GM23338 (cell line): Measurements from ENCODE around the gene MBLAC1. TPM values are rescaled to one million over a fixed set of nuclear protein-coding genes. Genes with fewer than 3 reads are reported as not detected.

Experiments
- ATAC-seq: fragments of 200-7000 bp; cut with Tn5 transposase; 3 replicates; pipeline ENCODE4 v1.9.1; 2020
- DNase-seq: peaks from one replicate; pipeline ENCODE4 v3.0.0-alpha.2; 2015; ENCODE audit warnings: low spot score
- H2AFZ ChIP-seq: fragments of 200-600 bp; sonication (generic); 2 replicates; pipeline ENCODE4 v1.8.0; 2016; ENCODE audit warnings: antibody characterized with exemption, mild to moderate bottlenecking, moderate library complexity
- H3F3A ChIP-seq: fragments of 200-600 bp; sonication (generic); replicated peaks from 2 replicates; pipeline ENCODE4 v1.8.0; 2017; ENCODE audit warnings: antibody characterized with exemption, mixed run types, low read depth
- H3K27ac ChIP-seq: fragments of 200-600 bp; sonication (generic); 2 replicates; pipeline ENCODE4 v1.6.1; 2016; ENCODE audit warnings: low read depth
- H3K27me3 ChIP-seq: fragments of 200-600 bp; sonication (generic); 2 replicates; pipeline ENCODE4 v1.8.0; 2016; ENCODE audit warnings: mild to moderate bottlenecking, mixed run types, moderate library complexity; ENCODE audit not compliant: insufficient read depth
- H3K36me3 ChIP-seq: fragments of 200-600 bp; sonication (generic); 2 replicates; pipeline ENCODE4 v1.8.0; 2016; ENCODE audit warnings: mild to moderate bottlenecking; ENCODE audit not compliant: insufficient read depth
- H3K4me1 ChIP-seq: fragments of 200-600 bp; sonication (generic); 2 replicates; pipeline ENCODE4 v1.8.0; 2016; ENCODE audit warnings: mild to moderate bottlenecking, moderate library complexity; ENCODE audit not compliant: insufficient read depth
- H3K4me2 ChIP-seq: fragments of 200-600 bp; sonication (generic); 2 replicates; pipeline ENCODE4 v1.7.1; 2017; ENCODE audit warnings: mixed run types
- H3K4me3 ChIP-seq: fragments of 200-600 bp; sonication (generic); 2 replicates; pipeline ENCODE4 v1.6.1; 2016; ENCODE audit warnings: mixed run types
- H3K79me2 ChIP-seq: fragments of 200-600 bp; sonication (generic); replicated peaks from 2 replicates; pipeline ENCODE4 v1.8.0; 2017; ENCODE audit warnings: mild to moderate bottlenecking; ENCODE audit not compliant: insufficient read depth
- H3K9me2 ChIP-seq: fragments of 200-600 bp; sonication (generic); 2 replicates; pipeline ENCODE4 v1.8.0; 2017; ENCODE audit not compliant: insufficient read depth
- H4K20me1 ChIP-seq: fragments of 200-600 bp; sonication (generic); replicated peaks from 2 replicates; pipeline ENCODE4 v1.8.0; 2017; ENCODE audit warnings: mild to moderate bottlenecking; ENCODE audit not compliant: insufficient read depth
- H3K27ac Mint-ChIP-seq: 2 replicates; pipeline ENCODE4 v1.8.0; 2020; ENCODE audit warnings: inconsistent platforms, mild to moderate bottlenecking, moderate library complexity, mixed read lengths
- H3K27me3 Mint-ChIP-seq: 3 replicates; pipeline ENCODE4 v1.8.0; 2022; ENCODE audit warnings: low read depth, mild to moderate bottlenecking, moderate library complexity, mixed read lengths, inconsistent platforms; ENCODE audit not compliant: insufficient read depth, poor library complexity
- H3K36me3 Mint-ChIP-seq: 3 replicates; pipeline ENCODE4 v1.8.0; 2021; ENCODE audit warnings: low read depth, mild to moderate bottlenecking, inconsistent platforms, moderate library complexity, mixed read lengths
- H3K4me1 Mint-ChIP-seq: 3 replicates; pipeline ENCODE4 v1.8.0; 2020; ENCODE audit warnings: mild to moderate bottlenecking, inconsistent platforms, mixed read lengths
- H3K4me3 Mint-ChIP-seq: 3 replicates; pipeline ENCODE4 v1.8.0; 2021; ENCODE audit warnings: moderate library complexity, mild to moderate bottlenecking, inconsistent platforms, mixed read lengths
- H3K9me3 Mint-ChIP-seq: 3 replicates; pipeline ENCODE4 v1.8.0; 2020; ENCODE audit warnings: moderate library complexity, mild to moderate bottlenecking, inconsistent platforms, mixed read lengths
- CREB1 ChIP-seq: fragments of 250-450 bp; sonication (Bioruptor Pico); IDR thresholded peaks from 2 replicates; pipeline ENCODE4 v1.5.0; 2020; ENCODE audit warnings: low read depth, mild to moderate bottlenecking, moderate library complexity
- EZH2 ChIP-seq: fragments of 200-600 bp; sonication (generic); IDR thresholded peaks from one replicate; pipeline ENCODE4 v1.8.0; 2017; ENCODE audit warnings: antibody characterized with exemption, mild to moderate bottlenecking, low read depth; ENCODE audit not compliant: unreplicated experiment
- EZH2phosphoT487 ChIP-seq: fragments of 200-600 bp; sonication (generic); IDR thresholded peaks from one replicate; pipeline ENCODE4 v1.8.1; 2018; ENCODE audit warnings: antibody characterized with exemption; ENCODE audit not compliant: unreplicated experiment
- JUNB ChIP-seq: IDR thresholded peaks from one replicate; pipeline ENCODE4 v1.6.1; 2016; ENCODE audit warnings: antibody characterized with exemption; ENCODE audit not compliant: unreplicated experiment
- NANOG ChIP-seq: IDR thresholded peaks from 2 replicates; pipeline ENCODE4 v1.6.1; 2016; ENCODE audit warnings: antibody characterized with exemption, borderline replicate concordance
- POLR2AphosphoS5 ChIP-seq: IDR thresholded peaks from 2 replicates; pipeline ENCODE4 v1.6.1; 2016; ENCODE audit warnings: antibody characterized with exemption, low read depth
- STAT1 ChIP-seq: IDR thresholded peaks from one replicate; pipeline ENCODE4 v1.6.1; 2016; ENCODE audit warnings: antibody characterized with exemption; ENCODE audit not compliant: unreplicated experiment
- ZNF114 ChIP-seq: fragments of 250-450 bp; sonication (Bioruptor Pico); IDR thresholded peaks from 2 replicates; pipeline ENCODE4 v1.5.0; 2020; ENCODE audit warnings: mild to moderate bottlenecking, moderate library complexity
- ZNF331 ChIP-seq: fragments of 250-450 bp; sonication (Bioruptor Pico); IDR thresholded peaks from 2 replicates; pipeline ENCODE4 v1.5.0; 2020; ENCODE audit warnings: low read depth, mild to moderate bottlenecking, moderate library complexity
- polyA plus RNA-seq: library from polyadenylated mRNA; unstranded; fragments of >200 nt; fragmentation: Nextera tagmentation; extraction: Ambion mirVana; gene quantifications from 2 replicates; pipeline ENCODE4 v1.2.1, GENCODE V29; 2016
- total RNA-seq: library from RNA; depleted of rRNA; stranded (reverse); fragments of >200 nt; shearing (Covaris generic); gene quantifications from 2 replicates; pipeline ENCODE4 v1.2.3, GENCODE V29; 2014
- TF ChIP-seq, protein P1 (sequence below), 2 experiments: fragments of 200-600 bp in 1 of 2; sonication (generic) in 1 of 2; conservative IDR thresholded peaks; 2 replicates each; pipeline versions ENCODE4 v1.5.1 to v1.6.1; 2016 to 2017; ENCODE audit warnings: antibody characterized with exemption in 2 of 2, low read depth in 2 of 2, mild to moderate bottlenecking in 2 of 2, moderate library complexity in 1 of 2
- TF ChIP-seq, protein P2 (sequence below): fragments of 250-450 bp; sonication (Bioruptor Pico); IDR thresholded peaks from 2 replicates; pipeline ENCODE4 v1.5.0; 2020; ENCODE audit warnings: mild to moderate bottlenecking, moderate library complexity
- TF ChIP-seq, protein P3 (sequence below): IDR thresholded peaks from 2 replicates; pipeline ENCODE4 v1.6.1; 2016; ENCODE audit warnings: antibody characterized with exemption
- TF ChIP-seq, protein P4 (sequence below): IDR thresholded peaks from one replicate; pipeline ENCODE4 v1.6.1; 2018; ENCODE audit warnings: antibody characterized with exemption; ENCODE audit not compliant: unreplicated experiment

The MBLAC1 gene
- total and polyA plus RNA-seq, 2 experiments from 2014 or later: 2.7 to 5.7 TPM

DNA sequence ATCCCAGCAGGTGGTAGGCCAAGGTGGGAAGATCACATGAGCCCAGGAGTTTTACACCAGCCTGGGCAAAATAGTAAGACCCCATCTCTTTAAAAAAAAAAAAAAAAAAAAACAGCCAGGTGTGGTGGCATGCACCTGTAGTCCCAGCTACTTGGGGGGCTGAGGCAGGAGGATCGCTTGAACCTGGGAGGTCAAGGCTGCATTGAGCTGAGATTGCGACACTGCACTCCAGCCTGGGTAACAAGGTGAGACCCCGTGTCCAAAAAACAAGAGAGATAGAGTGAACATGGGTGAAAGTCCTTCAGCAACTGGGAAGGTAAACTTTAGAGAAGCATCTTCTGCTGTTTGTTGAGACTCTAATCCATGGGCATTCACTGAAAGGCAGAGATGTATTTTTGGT, 15.7 kb downstream of the MBLAC1 start:
- H3K4me3 ChIP-seq: no peak overlapping the region
- Mint-ChIP-seq H3K27ac (no peak overlapping the region), H3K27me3 (peaks cover 7% of the 10 kb centered on the region), H3K36me3 (no peaks in the 10 kb centered on the region; the same call in 2 of the 3 replicates), H3K4me1 (peaks cover 8% of the 10 kb centered on the region; the same call in 2 of the 3 replicates), H3K9me3 (peaks cover 4% of the 10 kb centered on the region; the same call in 1 of the 3 replicates), H3K4me3 (no peak overlapping the region)
- 0 out of 2 replicates have a peak, but pooled peaks cover under 1% of the 10 kb centered on the region for H3F3A ChIP-seq
- no peaks in the 10 kb centered on the region for H3K36me3 ChIP-seq
- DNase-seq (no peak), ATAC-seq (no peak)
- H3K4me1 ChIP-seq: no peaks in the 10 kb centered on the region
- no peak overlapping the region for H2AFZ ChIP-seq
- H3K79me2 ChIP-seq: no peaks in the 10 kb centered on the region
- H3K27me3 ChIP-seq: no peaks in the 10 kb centered on the region
- H3K4me2 ChIP-seq: no peak overlapping the region
- H3K27ac ChIP-seq: no peak overlapping the region
- H4K20me1 ChIP-seq: no peaks in the 10 kb centered on the region
- H3K9me2 ChIP-seq: no peaks in the 10 kb centered on the region
- TF ChIP-seq NANOG (no peak), EZH2 (no peak), STAT1 (no peak), EZH2phosphoT487 (no peak), JUNB (no peak), CREB1 (CRISPR knock-in tag) (no peak), ZNF114 (CRISPR knock-in tag) (no peak), POLR2AphosphoS5 (no peak), ZNF331 (CRISPR knock-in tag) (no peak)
- TF ChIP-seq, protein P1, sequence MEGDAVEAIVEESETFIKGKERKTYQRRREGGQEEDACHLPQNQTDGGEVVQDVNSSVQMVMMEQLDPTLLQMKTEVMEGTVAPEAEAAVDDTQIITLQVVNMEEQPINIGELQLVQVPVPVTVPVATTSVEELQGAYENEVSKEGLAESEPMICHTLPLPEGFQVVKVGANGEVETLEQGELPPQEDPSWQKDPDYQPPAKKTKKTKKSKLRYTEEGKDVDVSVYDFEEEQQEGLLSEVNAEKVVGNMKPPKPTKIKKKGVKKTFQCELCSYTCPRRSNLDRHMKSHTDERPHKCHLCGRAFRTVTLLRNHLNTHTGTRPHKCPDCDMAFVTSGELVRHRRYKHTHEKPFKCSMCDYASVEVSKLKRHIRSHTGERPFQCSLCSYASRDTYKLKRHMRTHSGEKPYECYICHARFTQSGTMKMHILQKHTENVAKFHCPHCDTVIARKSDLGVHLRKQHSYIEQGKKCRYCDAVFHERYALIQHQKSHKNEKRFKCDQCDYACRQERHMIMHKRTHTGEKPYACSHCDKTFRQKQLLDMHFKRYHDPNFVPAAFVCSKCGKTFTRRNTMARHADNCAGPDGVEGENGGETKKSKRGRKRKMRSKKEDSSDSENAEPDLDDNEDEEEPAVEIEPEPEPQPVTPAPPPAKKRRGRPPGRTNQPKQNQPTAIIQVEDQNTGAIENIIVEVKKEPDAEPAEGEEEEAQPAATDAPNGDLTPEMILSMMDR (conservative IDR thresholded peaks at IDR 0.05; ENCODE audit: low read depth in 2 of 2): no peak
- TF ChIP-seq, protein P2, sequence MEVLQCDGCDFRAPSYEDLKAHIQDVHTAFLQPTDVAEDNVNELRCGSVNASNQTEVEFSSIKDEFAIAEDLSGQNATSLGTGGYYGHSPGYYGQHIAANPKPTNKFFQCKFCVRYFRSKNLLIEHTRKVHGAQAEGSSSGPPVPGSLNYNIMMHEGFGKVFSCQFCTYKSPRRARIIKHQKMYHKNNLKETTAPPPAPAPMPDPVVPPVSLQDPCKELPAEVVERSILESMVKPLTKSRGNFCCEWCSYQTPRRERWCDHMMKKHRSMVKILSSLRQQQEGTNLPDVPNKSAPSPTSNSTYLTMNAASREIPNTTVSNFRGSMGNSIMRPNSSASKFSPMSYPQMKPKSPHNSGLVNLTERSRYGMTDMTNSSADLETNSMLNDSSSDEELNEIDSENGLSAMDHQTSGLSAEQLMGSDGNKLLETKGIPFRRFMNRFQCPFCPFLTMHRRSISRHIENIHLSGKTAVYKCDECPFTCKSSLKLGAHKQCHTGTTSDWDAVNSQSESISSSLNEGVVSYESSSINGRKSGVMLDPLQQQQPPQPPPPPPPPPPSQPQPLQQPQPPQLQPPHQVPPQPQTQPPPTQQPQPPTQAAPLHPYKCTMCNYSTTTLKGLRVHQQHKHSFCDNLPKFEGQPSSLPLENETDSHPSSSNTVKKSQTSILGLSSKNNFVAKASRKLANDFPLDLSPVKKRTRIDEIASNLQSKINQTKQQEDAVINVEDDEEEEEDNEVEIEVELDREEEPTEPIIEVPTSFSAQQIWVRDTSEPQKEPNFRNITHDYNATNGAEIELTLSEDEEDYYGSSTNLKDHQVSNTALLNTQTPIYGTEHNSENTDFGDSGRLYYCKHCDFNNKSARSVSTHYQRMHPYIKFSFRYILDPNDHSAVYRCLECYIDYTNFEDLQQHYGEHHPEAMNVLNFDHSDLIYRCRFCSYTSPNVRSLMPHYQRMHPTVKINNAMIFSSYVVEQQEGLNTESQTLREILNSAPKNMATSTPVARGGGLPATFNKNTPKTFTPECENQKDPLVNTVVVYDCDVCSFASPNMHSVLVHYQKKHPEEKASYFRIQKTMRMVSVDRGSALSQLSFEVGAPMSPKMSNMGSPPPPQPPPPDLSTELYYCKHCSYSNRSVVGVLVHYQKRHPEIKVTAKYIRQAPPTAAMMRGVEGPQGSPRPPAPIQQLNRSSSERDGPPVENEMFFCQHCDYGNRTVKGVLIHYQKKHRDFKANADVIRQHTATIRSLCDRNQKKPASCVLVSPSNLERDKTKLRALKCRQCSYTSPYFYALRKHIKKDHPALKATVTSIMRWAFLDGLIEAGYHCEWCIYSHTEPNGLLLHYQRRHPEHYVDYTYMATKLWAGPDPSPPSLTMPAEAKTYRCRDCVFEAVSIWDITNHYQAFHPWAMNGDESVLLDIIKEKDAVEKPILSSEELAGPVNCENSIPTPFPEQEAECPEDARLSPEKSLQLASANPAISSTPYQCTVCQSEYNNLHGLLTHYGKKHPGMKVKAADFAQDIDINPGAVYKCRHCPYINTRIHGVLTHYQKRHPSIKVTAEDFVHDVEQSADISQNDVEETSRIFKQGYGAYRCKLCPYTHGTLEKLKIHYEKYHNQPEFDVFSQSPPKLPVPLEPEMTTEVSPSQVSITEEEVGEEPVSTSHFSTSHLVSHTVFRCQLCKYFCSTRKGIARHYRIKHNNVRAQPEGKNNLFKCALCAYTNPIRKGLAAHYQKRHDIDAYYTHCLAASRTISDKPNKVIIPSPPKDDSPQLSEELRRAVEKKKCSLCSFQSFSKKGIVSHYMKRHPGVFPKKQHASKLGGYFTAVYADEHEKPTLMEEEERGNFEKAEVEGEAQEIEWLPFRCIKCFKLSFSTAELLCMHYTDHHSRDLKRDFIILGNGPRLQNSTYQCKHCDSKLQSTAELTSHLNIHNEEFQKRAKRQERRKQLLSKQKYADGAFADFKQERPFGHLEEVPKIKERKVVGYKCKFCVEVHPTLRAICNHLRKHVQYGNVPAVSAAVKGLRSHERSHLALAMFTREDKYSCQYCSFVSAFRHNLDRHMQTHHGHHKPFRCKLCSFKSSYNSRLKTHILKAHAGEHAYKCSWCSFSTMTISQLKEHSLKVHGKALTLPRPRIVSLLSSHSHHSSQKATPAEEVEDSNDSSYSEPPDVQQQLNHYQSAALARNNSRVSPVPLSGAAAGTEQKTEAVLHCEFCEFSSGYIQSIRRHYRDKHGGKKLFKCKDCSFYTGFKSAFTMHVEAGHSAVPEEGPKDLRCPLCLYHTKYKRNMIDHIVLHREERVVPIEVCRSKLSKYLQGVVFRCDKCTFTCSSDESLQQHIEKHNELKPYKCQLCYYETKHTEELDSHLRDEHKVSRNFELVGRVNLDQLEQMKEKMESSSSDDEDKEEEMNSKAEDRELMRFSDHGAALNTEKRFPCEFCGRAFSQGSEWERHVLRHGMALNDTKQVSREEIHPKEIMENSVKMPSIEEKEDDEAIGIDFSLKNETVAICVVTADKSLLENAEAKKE (CRISPR knock-in tag): no peak
- TF ChIP-seq, protein P3, sequence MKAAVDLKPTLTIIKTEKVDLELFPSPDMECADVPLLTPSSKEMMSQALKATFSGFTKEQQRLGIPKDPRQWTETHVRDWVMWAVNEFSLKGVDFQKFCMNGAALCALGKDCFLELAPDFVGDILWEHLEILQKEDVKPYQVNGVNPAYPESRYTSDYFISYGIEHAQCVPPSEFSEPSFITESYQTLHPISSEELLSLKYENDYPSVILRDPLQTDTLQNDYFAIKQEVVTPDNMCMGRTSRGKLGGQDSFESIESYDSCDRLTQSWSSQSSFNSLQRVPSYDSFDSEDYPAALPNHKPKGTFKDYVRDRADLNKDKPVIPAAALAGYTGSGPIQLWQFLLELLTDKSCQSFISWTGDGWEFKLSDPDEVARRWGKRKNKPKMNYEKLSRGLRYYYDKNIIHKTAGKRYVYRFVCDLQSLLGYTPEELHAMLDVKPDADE: no peak
- TF ChIP-seq, protein P4, sequence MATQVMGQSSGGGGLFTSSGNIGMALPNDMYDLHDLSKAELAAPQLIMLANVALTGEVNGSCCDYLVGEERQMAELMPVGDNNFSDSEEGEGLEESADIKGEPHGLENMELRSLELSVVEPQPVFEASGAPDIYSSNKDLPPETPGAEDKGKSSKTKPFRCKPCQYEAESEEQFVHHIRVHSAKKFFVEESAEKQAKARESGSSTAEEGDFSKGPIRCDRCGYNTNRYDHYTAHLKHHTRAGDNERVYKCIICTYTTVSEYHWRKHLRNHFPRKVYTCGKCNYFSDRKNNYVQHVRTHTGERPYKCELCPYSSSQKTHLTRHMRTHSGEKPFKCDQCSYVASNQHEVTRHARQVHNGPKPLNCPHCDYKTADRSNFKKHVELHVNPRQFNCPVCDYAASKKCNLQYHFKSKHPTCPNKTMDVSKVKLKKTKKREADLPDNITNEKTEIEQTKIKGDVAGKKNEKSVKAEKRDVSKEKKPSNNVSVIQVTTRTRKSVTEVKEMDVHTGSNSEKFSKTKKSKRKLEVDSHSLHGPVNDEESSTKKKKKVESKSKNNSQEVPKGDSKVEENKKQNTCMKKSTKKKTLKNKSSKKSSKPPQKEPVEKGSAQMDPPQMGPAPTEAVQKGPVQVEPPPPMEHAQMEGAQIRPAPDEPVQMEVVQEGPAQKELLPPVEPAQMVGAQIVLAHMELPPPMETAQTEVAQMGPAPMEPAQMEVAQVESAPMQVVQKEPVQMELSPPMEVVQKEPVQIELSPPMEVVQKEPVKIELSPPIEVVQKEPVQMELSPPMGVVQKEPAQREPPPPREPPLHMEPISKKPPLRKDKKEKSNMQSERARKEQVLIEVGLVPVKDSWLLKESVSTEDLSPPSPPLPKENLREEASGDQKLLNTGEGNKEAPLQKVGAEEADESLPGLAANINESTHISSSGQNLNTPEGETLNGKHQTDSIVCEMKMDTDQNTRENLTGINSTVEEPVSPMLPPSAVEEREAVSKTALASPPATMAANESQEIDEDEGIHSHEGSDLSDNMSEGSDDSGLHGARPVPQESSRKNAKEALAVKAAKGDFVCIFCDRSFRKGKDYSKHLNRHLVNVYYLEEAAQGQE: no peak
